GM23338 (cell line): Measurements from ENCODE around the gene CACNB3. TPM values are rescaled to one million over a fixed set of nuclear protein-coding genes. Genes with fewer than 3 reads are reported as not detected.

ENCODE experiments used
- ATAC-seq: fragments of 200-7000 bp; cut with Tn5 transposase; 3 replicates; pipeline ENCODE4 v1.9.1; 2020
- DNase-seq: peaks from one replicate; pipeline ENCODE4 v3.0.0-alpha.2; 2015; ENCODE audit warnings: low spot score
- H2AFZ ChIP-seq: fragments of 200-600 bp; sonication (generic); 2 replicates; pipeline ENCODE4 v1.8.0; 2016; ENCODE audit warnings: antibody characterized with exemption, mild to moderate bottlenecking, moderate library complexity
- H3F3A ChIP-seq: fragments of 200-600 bp; sonication (generic); replicated peaks from 2 replicates; pipeline ENCODE4 v1.8.0; 2017; ENCODE audit warnings: antibody characterized with exemption, mixed run types, low read depth
- H3K27ac ChIP-seq: fragments of 200-600 bp; sonication (generic); 2 replicates; pipeline ENCODE4 v1.6.1; 2016; ENCODE audit warnings: low read depth
- H3K27me3 ChIP-seq: fragments of 200-600 bp; sonication (generic); 2 replicates; pipeline ENCODE4 v1.8.0; 2016; ENCODE audit warnings: mild to moderate bottlenecking, mixed run types, moderate library complexity; ENCODE audit not compliant: insufficient read depth
- H3K36me3 ChIP-seq: fragments of 200-600 bp; sonication (generic); 2 replicates; pipeline ENCODE4 v1.8.0; 2016; ENCODE audit warnings: mild to moderate bottlenecking; ENCODE audit not compliant: insufficient read depth
- H3K4me1 ChIP-seq: fragments of 200-600 bp; sonication (generic); 2 replicates; pipeline ENCODE4 v1.8.0; 2016; ENCODE audit warnings: mild to moderate bottlenecking, moderate library complexity; ENCODE audit not compliant: insufficient read depth
- H3K4me2 ChIP-seq: fragments of 200-600 bp; sonication (generic); 2 replicates; pipeline ENCODE4 v1.7.1; 2017; ENCODE audit warnings: mixed run types
- H3K4me3 ChIP-seq: fragments of 200-600 bp; sonication (generic); 2 replicates; pipeline ENCODE4 v1.6.1; 2016; ENCODE audit warnings: mixed run types
- H3K79me2 ChIP-seq: fragments of 200-600 bp; sonication (generic); replicated peaks from 2 replicates; pipeline ENCODE4 v1.8.0; 2017; ENCODE audit warnings: mild to moderate bottlenecking; ENCODE audit not compliant: insufficient read depth
- H3K9me2 ChIP-seq: fragments of 200-600 bp; sonication (generic); 2 replicates; pipeline ENCODE4 v1.8.0; 2017; ENCODE audit not compliant: insufficient read depth
- H4K20me1 ChIP-seq: fragments of 200-600 bp; sonication (generic); replicated peaks from 2 replicates; pipeline ENCODE4 v1.8.0; 2017; ENCODE audit warnings: mild to moderate bottlenecking; ENCODE audit not compliant: insufficient read depth
- H3K27ac Mint-ChIP-seq: 2 replicates; pipeline ENCODE4 v1.8.0; 2020; ENCODE audit warnings: inconsistent platforms, mild to moderate bottlenecking, moderate library complexity, mixed read lengths
- H3K27me3 Mint-ChIP-seq: 3 replicates; pipeline ENCODE4 v1.8.0; 2022; ENCODE audit warnings: low read depth, mild to moderate bottlenecking, moderate library complexity, mixed read lengths, inconsistent platforms; ENCODE audit not compliant: insufficient read depth, poor library complexity
- H3K36me3 Mint-ChIP-seq: 3 replicates; pipeline ENCODE4 v1.8.0; 2021; ENCODE audit warnings: low read depth, mild to moderate bottlenecking, inconsistent platforms, moderate library complexity, mixed read lengths
- H3K4me1 Mint-ChIP-seq: 3 replicates; pipeline ENCODE4 v1.8.0; 2020; ENCODE audit warnings: mild to moderate bottlenecking, inconsistent platforms, mixed read lengths
- H3K4me3 Mint-ChIP-seq: 3 replicates; pipeline ENCODE4 v1.8.0; 2021; ENCODE audit warnings: moderate library complexity, mild to moderate bottlenecking, inconsistent platforms, mixed read lengths
- H3K9me3 Mint-ChIP-seq: 3 replicates; pipeline ENCODE4 v1.8.0; 2020; ENCODE audit warnings: moderate library complexity, mild to moderate bottlenecking, inconsistent platforms, mixed read lengths
- CTCF ChIP-seq, 2 experiments: fragments of 200-600 bp in 1 of 2; sonication (generic) in 1 of 2; conservative IDR thresholded peaks; 2 replicates each; pipeline versions ENCODE4 v1.5.1 to v1.6.1; 2016 to 2017; ENCODE audit warnings: antibody characterized with exemption in 2 of 2, low read depth in 2 of 2, mild to moderate bottlenecking in 2 of 2, moderate library complexity in 1 of 2
- EZH2 ChIP-seq: fragments of 200-600 bp; sonication (generic); IDR thresholded peaks from one replicate; pipeline ENCODE4 v1.8.0; 2017; ENCODE audit warnings: antibody characterized with exemption, mild to moderate bottlenecking, low read depth; ENCODE audit not compliant: unreplicated experiment
- JUNB ChIP-seq: IDR thresholded peaks from one replicate; pipeline ENCODE4 v1.6.1; 2016; ENCODE audit warnings: antibody characterized with exemption; ENCODE audit not compliant: unreplicated experiment
- NANOG ChIP-seq: IDR thresholded peaks from 2 replicates; pipeline ENCODE4 v1.6.1; 2016; ENCODE audit warnings: antibody characterized with exemption, borderline replicate concordance
- POLR2AphosphoS5 ChIP-seq: IDR thresholded peaks from 2 replicates; pipeline ENCODE4 v1.6.1; 2016; ENCODE audit warnings: antibody characterized with exemption, low read depth
- REST ChIP-seq: IDR thresholded peaks from one replicate; pipeline ENCODE4 v1.6.1; 2018; ENCODE audit warnings: antibody characterized with exemption; ENCODE audit not compliant: unreplicated experiment
- STAT1 ChIP-seq: IDR thresholded peaks from one replicate; pipeline ENCODE4 v1.6.1; 2016; ENCODE audit warnings: antibody characterized with exemption; ENCODE audit not compliant: unreplicated experiment
- ZNF114 ChIP-seq: fragments of 250-450 bp; sonication (Bioruptor Pico); IDR thresholded peaks from 2 replicates; pipeline ENCODE4 v1.5.0; 2020; ENCODE audit warnings: mild to moderate bottlenecking, moderate library complexity
- ZNF331 ChIP-seq: fragments of 250-450 bp; sonication (Bioruptor Pico); IDR thresholded peaks from 2 replicates; pipeline ENCODE4 v1.5.0; 2020; ENCODE audit warnings: low read depth, mild to moderate bottlenecking, moderate library complexity
- polyA plus RNA-seq: library from polyadenylated mRNA; unstranded; fragments of >200 nt; fragmentation: Nextera tagmentation; extraction: Ambion mirVana; gene quantifications from 2 replicates; pipeline ENCODE4 v1.2.1, GENCODE V29; 2016
- total RNA-seq: library from RNA; depleted of rRNA; stranded (reverse); fragments of >200 nt; shearing (Covaris generic); gene quantifications from 2 replicates; pipeline ENCODE4 v1.2.3, GENCODE V29; 2014
- TF ChIP-seq, protein P1 (sequence below): IDR thresholded peaks from 2 replicates; pipeline ENCODE4 v1.6.1; 2016; ENCODE audit warnings: antibody characterized with exemption
- TF ChIP-seq, protein P2 (sequence below): fragments of 250-450 bp; sonication (Bioruptor Pico); IDR thresholded peaks from 2 replicates; pipeline ENCODE4 v1.5.0; 2020; ENCODE audit warnings: mild to moderate bottlenecking, moderate library complexity

Gene CACNB3
- total and polyA plus RNA-seq, 2 experiments from 2014 or later, result 4.1 to 6.2 TPM

- TF ChIP-seq REST (no peak), ZNF331 (CRISPR knock-in tag) (no peak), POLR2AphosphoS5 (no peak)
- TF ChIP-seq, protein P1, sequence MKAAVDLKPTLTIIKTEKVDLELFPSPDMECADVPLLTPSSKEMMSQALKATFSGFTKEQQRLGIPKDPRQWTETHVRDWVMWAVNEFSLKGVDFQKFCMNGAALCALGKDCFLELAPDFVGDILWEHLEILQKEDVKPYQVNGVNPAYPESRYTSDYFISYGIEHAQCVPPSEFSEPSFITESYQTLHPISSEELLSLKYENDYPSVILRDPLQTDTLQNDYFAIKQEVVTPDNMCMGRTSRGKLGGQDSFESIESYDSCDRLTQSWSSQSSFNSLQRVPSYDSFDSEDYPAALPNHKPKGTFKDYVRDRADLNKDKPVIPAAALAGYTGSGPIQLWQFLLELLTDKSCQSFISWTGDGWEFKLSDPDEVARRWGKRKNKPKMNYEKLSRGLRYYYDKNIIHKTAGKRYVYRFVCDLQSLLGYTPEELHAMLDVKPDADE, result no peak
Observed at GRCh38 chr12:48770756-48771155, 47.5 kb upstream of the CACNB3 start (continued).

DNA sequence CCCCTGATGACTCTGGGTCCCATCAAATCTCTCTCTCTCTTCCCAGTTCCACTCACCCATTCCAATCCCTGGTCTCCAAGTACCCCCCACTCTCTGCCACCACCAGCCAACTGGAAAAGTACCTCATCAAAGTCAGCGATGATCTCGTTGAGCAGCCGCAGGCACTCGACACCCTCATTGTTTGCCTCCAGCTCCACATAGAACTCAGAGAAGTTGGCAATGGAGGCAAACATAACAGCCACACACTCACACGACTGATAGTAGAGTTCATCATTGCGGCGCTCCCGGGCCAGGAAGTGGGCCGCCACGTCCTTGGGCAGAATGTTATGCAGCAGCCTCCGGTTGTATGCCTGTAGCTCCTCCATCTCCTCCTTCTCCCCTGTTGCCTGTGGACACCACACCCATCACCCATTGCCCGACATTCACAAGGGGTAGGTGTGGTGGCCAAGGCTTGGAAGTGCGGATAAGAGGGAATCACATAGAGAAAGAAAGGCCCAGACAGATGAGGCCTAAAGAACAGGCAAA lies 46.6 kb upstream of the CACNB3 start:
- no peak overlapping the region for H3K27ac Mint-ChIP-seq
- DNase-seq (no peak), ATAC-seq (no peak)
- Histone ChIP-seq H4K20me1 (no peaks in the 10 kb centered on the region), H3K9me2 (no peaks in the 10 kb centered on the region), H3K27me3 (no peaks in the 10 kb centered on the region), H3K4me3 (no peak overlapping the region), H3K36me3 (no peaks in the 10 kb centered on the region), H3K4me1 (peaks cover 7% of the 10 kb centered on the region), H3K4me2 (no peak overlapping the region), H3K27ac (no peak overlapping the region), H3F3A (no peaks in the 10 kb centered on the region), H3K79me2 (no peaks in the 10 kb centered on the region), H2AFZ (no peak overlapping the region)
- no peaks in the 10 kb centered on the region for H3K9me3 Mint-ChIP-seq
- H3K36me3 Mint-ChIP-seq, result peaks cover 32% of the 10 kb centered on the region
- H3K4me1 Mint-ChIP-seq, result peaks cover 23% of the 10 kb centered on the region
- TF ChIP-seq, protein P1, result no peak
- TF ChIP-seq NANOG, result no peak
- TF ChIP-seq POLR2AphosphoS5, result no peak
- no peak for TF ChIP-seq CTCF (conservative IDR thresholded peaks at IDR 0.05; ENCODE audit: low read depth in 2 of 2)
- no peak for TF ChIP-seq ZNF114 (CRISPR knock-in tag)
- no peak for TF ChIP-seq JUNB
- TF ChIP-seq, protein P2, sequence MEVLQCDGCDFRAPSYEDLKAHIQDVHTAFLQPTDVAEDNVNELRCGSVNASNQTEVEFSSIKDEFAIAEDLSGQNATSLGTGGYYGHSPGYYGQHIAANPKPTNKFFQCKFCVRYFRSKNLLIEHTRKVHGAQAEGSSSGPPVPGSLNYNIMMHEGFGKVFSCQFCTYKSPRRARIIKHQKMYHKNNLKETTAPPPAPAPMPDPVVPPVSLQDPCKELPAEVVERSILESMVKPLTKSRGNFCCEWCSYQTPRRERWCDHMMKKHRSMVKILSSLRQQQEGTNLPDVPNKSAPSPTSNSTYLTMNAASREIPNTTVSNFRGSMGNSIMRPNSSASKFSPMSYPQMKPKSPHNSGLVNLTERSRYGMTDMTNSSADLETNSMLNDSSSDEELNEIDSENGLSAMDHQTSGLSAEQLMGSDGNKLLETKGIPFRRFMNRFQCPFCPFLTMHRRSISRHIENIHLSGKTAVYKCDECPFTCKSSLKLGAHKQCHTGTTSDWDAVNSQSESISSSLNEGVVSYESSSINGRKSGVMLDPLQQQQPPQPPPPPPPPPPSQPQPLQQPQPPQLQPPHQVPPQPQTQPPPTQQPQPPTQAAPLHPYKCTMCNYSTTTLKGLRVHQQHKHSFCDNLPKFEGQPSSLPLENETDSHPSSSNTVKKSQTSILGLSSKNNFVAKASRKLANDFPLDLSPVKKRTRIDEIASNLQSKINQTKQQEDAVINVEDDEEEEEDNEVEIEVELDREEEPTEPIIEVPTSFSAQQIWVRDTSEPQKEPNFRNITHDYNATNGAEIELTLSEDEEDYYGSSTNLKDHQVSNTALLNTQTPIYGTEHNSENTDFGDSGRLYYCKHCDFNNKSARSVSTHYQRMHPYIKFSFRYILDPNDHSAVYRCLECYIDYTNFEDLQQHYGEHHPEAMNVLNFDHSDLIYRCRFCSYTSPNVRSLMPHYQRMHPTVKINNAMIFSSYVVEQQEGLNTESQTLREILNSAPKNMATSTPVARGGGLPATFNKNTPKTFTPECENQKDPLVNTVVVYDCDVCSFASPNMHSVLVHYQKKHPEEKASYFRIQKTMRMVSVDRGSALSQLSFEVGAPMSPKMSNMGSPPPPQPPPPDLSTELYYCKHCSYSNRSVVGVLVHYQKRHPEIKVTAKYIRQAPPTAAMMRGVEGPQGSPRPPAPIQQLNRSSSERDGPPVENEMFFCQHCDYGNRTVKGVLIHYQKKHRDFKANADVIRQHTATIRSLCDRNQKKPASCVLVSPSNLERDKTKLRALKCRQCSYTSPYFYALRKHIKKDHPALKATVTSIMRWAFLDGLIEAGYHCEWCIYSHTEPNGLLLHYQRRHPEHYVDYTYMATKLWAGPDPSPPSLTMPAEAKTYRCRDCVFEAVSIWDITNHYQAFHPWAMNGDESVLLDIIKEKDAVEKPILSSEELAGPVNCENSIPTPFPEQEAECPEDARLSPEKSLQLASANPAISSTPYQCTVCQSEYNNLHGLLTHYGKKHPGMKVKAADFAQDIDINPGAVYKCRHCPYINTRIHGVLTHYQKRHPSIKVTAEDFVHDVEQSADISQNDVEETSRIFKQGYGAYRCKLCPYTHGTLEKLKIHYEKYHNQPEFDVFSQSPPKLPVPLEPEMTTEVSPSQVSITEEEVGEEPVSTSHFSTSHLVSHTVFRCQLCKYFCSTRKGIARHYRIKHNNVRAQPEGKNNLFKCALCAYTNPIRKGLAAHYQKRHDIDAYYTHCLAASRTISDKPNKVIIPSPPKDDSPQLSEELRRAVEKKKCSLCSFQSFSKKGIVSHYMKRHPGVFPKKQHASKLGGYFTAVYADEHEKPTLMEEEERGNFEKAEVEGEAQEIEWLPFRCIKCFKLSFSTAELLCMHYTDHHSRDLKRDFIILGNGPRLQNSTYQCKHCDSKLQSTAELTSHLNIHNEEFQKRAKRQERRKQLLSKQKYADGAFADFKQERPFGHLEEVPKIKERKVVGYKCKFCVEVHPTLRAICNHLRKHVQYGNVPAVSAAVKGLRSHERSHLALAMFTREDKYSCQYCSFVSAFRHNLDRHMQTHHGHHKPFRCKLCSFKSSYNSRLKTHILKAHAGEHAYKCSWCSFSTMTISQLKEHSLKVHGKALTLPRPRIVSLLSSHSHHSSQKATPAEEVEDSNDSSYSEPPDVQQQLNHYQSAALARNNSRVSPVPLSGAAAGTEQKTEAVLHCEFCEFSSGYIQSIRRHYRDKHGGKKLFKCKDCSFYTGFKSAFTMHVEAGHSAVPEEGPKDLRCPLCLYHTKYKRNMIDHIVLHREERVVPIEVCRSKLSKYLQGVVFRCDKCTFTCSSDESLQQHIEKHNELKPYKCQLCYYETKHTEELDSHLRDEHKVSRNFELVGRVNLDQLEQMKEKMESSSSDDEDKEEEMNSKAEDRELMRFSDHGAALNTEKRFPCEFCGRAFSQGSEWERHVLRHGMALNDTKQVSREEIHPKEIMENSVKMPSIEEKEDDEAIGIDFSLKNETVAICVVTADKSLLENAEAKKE (CRISPR knock-in tag), result no peak
- no peak for TF ChIP-seq STAT1
- TF ChIP-seq EZH2, result no peak
- H3K27me3 Mint-ChIP-seq, result peaks cover 8% of the 10 kb centered on the region
- H3K4me3 Mint-ChIP-seq, result no peak overlapping the region
